Cardiac muscle cell (in vitro differentiated cells and primary cell): ENCODE measurements around the gene HEATR3. TPM values are rescaled to one million over a fixed set of nuclear protein-coding genes. Genes with fewer than 3 reads are reported as not detected.

Experiments used
- DNase-seq, 2 donors: peaks; one replicate each; pipeline versions ENCODE4 v3.0.0 to v3.0.0-alpha.2; 2010 to 2017; ENCODE audit warnings: low read depth in 1 of 2, low spot score in 1 of 2
- H3K27ac ChIP-seq: fragments of 200-600 bp; sonication (generic); 2 replicates; pipeline ENCODE4 v1.5.1; 2016
- H3K27me3 ChIP-seq: fragments of 200-600 bp; sonication (generic); 2 replicates; pipeline ENCODE4 v1.6.0; 2016; ENCODE audit warnings: control low read depth
- H3K36me3 ChIP-seq: fragments of 200-600 bp; sonication (generic); 2 replicates; pipeline ENCODE4 v1.5.1; 2016; ENCODE audit warnings: control low read depth
- H3K4me1 ChIP-seq: fragments of 200-600 bp; sonication (generic); 2 replicates; pipeline ENCODE4 v1.8.1; 2017; ENCODE audit warnings: low read depth, mild to moderate bottlenecking, mixed run types
- H3K4me3 ChIP-seq: fragments of 200-600 bp; sonication (generic); 2 replicates; pipeline ENCODE4 v1.5.1; 2016; ENCODE audit warnings: mild to moderate bottlenecking
- H3K9me3 ChIP-seq: fragments of 200-600 bp; sonication (generic); 2 replicates; pipeline ENCODE4 v1.5.1; 2017; ENCODE audit warnings: low read depth, mild to moderate bottlenecking, control low read depth
- CTCF ChIP-seq: IDR thresholded peaks from 2 replicates; pipeline ENCODE4 v1.5.1; 2012; ENCODE audit warnings: low read depth, mild to moderate bottlenecking, low read length
- polyA plus RNA-seq: library from polyadenylated mRNA; unstranded; fragments of >200 nt; fragmentation: Nextera tagmentation; extraction: Ambion mirVana; gene quantifications from 2 replicates; pipeline ENCODE4 v1.2.1, GENCODE V29; 2016
- total RNA-seq: library from RNA; depleted of rRNA; stranded (reverse); fragments of >200 nt; gene quantifications from 2 replicates; pipeline ENCODE4 v1.2.3, GENCODE V29; 2016

Gene HEATR3
- total and polyA plus RNA-seq, 2 experiments from 2014 or later = 10.7 to 23.9 TPM

GRCh38 chr16:50066482-50067289 lies 916 bp downstream of the HEATR3 start:
- H3K36me3 ChIP-seq = no peaks in the 10 kb centered on the region
- H3K27ac ChIP-seq = peak overlapping the region; percentile 94
- H3K27me3 ChIP-seq = no peaks in the 10 kb centered on the region
- TF ChIP-seq CTCF = no peak
- H3K4me1 ChIP-seq = peaks cover 6% of the 10 kb centered on the region
- no peak for DNase-seq
- H3K4me3 ChIP-seq = peak overlapping the region; percentile 77
- H3K9me3 ChIP-seq = no peaks in the 10 kb centered on the region

GRCh38 chr16:50067290-50067853 lies 1.6 kb downstream of the HEATR3 start:
- Histone ChIP-seq H3K27me3 (no peaks in the 10 kb centered on the region), H3K4me1 (peaks cover 6% of the 10 kb centered on the region), H3K27ac (no peak overlapping the region), H3K36me3 (no peaks in the 10 kb centered on the region), H3K4me3 (no peak overlapping the region), H3K9me3 (no peaks in the 10 kb centered on the region)
- peak; percentile 62 for TF ChIP-seq CTCF
- peak; percentile 51 to 66 for DNase-seq

GRCh38 chr16:50068550-50068949 lies 2.8 kb downstream of the HEATR3 start:
- H3K4me3 ChIP-seq = no peak overlapping the region
- peaks cover 6% of the 10 kb centered on the region for H3K4me1 ChIP-seq
- no peaks in the 10 kb centered on the region for H3K36me3 ChIP-seq
- DNase-seq = peak in 1 of 2 donors; percentile 19
- TF ChIP-seq CTCF = no peak
- no peaks in the 10 kb centered on the region for H3K9me3 ChIP-seq
- no peaks in the 10 kb centered on the region for H3K27me3 ChIP-seq
- no peak overlapping the region for H3K27ac ChIP-seq

GRCh38 chr16:50069060-50069459 lies 3.3 kb downstream of the HEATR3 start:
- no peak for TF ChIP-seq CTCF
- H3K9me3 ChIP-seq = no peaks in the 10 kb centered on the region
- H3K4me1 ChIP-seq = peaks cover 6% of the 10 kb centered on the region
- H3K4me3 ChIP-seq = no peak overlapping the region
- H3K27me3 ChIP-seq = no peaks in the 10 kb centered on the region
- no peak overlapping the region for H3K27ac ChIP-seq
- no peaks in the 10 kb centered on the region for H3K36me3 ChIP-seq
- DNase-seq = no peak

- Histone ChIP-seq H3K27ac (no peak overlapping the region), H3K9me3 (no peaks in the 10 kb centered on the region)
Measured at GRCh38 chr16:50071075-50071671, 5.4 kb downstream of the HEATR3 start.

More at GRCh38 chr16:50071075-50071671, 5.4 kb downstream of the HEATR3 start:
- Histone ChIP-seq H3K4me1 (peaks cover 6% of the 10 kb centered on the region), H3K4me3 (no peak overlapping the region), H3K36me3 (peaks cover 3% of the 10 kb centered on the region), H3K27me3 (no peaks in the 10 kb centered on the region)
- TF ChIP-seq CTCF = no peak
- no peak for DNase-seq
